ENCODE data around the gene ZRSR2.

The ZRSR2 gene

DNA sequence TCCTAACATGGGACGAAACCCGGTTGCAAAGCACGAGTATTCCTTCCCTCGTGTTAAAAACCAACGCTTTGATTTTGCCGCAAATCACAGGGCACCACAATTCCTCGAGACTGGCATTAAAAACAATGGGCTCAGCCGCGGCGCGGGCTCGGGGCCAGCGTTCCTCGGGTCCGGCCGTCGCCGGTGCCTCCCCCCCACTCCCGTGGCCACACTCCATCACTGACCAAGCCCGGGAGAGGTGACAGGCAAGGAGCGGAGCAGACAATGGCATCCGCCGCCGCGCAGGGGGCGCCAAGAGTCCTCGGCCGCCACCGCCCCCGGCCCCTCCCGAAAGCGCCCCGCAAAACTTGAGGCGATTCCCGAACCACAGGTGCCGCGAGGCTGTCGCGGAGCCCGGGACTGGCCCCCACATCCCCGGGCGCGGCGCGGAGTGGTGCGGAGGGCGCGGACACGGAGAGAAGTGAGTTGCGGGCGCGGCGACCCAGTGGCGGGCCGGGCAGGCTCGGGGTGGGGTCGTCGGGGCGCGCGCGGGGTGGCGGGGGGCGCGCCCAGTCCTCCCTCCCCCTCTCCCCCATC is 63.9 kb downstream of the ZRSR2 start:
- DNase-seq (ENCODE audit: low spot score) = peak; percentile 67

DNA sequence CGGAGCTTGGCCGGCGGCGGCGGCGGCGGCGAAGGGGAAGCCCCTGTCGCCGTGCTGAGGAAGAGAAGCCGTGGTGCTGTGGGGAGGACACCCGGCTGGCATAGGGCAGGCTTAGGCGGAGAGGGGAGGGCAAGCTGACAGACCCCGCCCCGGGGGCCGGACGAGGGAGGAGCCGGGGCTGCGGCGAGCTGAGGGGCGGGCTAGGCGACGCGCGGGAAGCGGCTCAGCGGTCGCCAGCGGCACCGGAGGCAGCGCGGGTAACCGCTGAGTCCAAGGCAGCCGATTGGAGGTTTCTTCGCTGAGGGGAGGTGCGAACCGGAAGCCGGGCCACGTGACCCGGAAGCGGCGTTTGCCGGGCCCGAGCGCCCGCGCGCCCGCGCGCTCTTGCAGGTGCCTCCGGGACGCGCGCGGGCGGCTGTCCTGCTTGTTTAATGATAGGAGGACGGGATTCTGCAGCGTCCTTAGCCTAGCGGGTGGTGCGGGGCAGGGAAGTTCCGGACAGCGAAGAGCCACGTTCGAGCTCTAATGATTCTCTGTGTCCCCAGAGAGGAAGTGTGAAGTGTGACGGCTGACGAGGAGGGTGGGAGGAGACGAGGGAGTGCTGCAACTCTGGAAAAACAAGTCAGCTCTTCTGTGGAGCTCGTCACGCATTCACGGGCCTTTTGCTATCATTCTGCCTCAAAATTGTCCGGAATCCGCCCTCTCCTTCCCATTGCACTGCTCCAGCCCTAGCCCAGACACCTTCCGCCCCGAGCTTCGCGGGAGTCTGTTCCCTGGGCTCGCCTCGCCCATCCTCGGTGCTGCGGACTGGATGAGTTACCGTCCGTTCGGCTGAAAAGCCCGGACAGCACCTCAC is 64.7 kb downstream of the ZRSR2 start, which contains the start of gene AP1S2:
Gene AP1S2, minus strand, starts transcription at position 102 of the 856 bp plus-strand sequence. CDS start 2,289 bp downstream, outside the sequence.
- DNase-seq (ENCODE audit: low spot score) = peak; percentile 90

- DNase-seq (ENCODE audit: low spot score) = peak; percentile 66
Observed at GRCh38 chrX:15855568-15856221, 65.4 kb downstream of the ZRSR2 start.

DNA sequence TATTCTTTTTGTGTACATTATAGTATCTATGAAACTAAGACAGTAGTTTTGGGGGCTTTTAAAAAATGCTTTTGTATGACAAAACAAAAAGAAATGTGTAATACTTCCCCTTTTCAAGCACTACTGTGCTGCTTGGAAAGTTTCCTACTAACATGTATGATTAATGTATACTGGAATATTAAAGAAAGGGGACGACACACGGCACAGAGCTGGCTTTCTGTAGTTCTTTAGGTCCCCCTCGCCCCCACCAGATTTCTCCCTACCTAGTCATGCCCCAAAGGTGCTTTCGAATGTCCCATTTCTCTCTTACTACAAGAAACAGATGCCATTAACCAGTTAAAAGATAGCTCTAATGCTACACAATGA is 65.9 kb downstream of the ZRSR2 start:
- DNase-seq (ENCODE audit: low spot score) = no peak

- DNase-seq (ENCODE audit: low spot score) = no peak
Observed at GRCh38 chrX:15856636-15857035, 66.4 kb downstream of the ZRSR2 start.

GRCh38 chrX:15858051-15858450 is 67.8 kb downstream of the ZRSR2 start:
- no peak for DNase-seq (ENCODE audit: low spot score)

DNA sequence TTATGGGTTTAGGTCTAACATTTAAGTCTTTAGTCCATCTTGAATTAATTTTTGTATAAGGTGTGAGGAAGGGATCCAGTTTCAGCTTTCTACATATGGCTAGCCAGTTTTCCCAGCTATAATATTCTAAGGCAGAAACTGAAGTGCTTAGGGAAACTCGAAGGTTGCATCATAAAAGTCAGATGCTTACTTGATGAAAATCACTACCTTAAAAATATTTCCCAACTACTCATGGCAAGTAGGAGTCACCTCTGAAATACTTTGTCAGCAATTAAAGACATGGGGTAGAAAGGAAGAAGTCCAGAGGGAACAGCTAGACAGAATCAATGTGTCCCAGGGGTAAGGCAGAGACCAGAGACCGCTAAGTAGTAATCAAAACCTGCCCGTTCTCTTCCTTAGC is 70.6 kb downstream of the ZRSR2 start:
- no peak for DNase-seq (ENCODE audit: low spot score)

DNA sequence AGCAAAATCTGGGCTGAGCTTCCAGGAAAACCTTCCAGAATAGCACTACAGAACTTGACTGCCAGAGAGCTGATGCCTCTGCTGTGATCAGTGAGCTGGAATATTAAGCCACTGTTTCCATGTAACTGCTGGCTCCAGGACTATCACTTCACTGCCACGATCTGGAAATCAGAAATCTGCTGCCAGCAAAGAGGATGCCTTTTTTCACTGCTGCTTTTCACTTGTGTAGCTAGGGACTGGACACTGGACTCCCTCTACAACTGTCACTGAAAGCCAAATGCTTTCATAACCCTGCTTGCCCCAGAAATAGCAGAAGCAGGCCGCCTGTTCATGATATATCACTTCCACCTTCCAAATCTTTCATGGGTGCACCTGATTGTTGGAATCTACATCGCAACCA is 73.7 kb downstream of the ZRSR2 start:
- no peak for DNase-seq (ENCODE audit: low spot score)

DNA sequence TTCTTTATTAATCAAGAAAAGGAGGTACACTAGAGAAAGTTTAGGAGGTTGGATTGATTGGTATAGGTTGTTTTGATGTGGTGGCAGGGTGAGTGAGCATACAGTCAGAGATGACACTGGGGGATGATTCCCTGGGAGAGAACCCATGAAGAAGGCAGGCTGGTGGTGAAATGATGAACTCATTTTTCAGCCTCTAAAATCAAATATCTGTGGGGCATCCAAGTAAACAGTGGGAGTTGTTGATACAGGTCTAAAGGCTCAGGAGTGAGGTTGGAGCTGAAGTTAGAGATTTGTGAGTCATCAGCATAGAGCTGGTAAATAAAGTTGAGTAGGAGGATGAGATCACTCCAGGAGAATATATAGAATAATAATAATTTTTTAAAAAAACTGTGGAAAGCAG is 74.3 kb downstream of the ZRSR2 start:
- no peak for DNase-seq (ENCODE audit: low spot score)

GRCh38 chrX:15866147-15866546 is 75.9 kb downstream of the ZRSR2 start:
- DNase-seq (ENCODE audit: low spot score) = no peak

DNA sequence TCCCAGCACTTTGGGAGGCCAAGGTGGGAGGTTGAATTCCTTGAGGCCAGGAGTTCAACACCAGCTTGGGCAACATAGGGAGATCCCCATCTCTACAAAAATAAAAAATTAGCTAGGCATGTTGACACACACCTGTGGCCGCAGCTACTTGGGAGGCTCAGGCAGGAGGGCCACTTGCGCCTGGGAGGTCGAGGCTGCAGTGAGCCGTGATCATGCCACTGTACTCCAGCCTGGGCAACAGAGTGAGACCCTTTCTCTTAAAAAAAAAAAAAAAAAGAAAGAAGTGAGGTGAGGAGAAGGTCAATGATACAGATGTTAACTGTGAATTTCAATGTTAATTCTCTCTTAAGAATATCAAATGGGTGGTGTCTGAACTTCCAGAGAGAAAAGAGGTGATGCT is 79.4 kb downstream of the ZRSR2 start:
- no peak for DNase-seq (ENCODE audit: low spot score)

GRCh38 chrX:15870310-15870709 is 80.0 kb downstream of the ZRSR2 start:
- no peak for DNase-seq (ENCODE audit: low spot score)

All from left forelimb (tissue), 1 donor.